Bone marrow (tissue), 2 donors: ENCODE results near the gene USP36.
A peak's percentile ranks its signal among the peaks of the same experiment; 100 is the strongest.
"Not testable (repeated sequence)": the region's sequence is repeated elsewhere in the genome, so short reads cannot be mapped to it uniquely, and the experiment has no call there.

Experiments
- DNase-seq, 2 donors: peaks; one replicate each; lab custom pipeline; 2025; lab: John Stamatoyannopoulos, UW

The USP36 gene

DNA sequence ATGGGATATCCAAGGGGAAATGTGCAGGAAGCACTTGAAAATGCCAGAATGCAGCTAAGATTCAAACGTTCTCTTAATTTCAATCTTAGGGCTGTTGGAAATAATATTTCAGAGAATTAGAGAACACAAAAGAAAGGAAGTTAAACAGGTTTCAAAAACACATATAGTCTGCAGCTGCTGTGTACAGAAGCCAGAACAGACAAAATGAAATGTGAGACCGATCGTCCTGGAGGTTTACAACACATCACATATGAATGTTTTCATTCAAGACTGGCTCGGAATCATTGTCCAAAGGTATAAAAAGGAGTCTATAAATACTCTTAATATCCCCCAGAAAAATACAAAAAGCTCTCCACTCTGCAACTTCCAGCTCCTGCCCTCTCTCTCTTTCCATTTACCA lies 72.8 kb downstream of the USP36 start:
- no peak for DNase-seq

DNA sequence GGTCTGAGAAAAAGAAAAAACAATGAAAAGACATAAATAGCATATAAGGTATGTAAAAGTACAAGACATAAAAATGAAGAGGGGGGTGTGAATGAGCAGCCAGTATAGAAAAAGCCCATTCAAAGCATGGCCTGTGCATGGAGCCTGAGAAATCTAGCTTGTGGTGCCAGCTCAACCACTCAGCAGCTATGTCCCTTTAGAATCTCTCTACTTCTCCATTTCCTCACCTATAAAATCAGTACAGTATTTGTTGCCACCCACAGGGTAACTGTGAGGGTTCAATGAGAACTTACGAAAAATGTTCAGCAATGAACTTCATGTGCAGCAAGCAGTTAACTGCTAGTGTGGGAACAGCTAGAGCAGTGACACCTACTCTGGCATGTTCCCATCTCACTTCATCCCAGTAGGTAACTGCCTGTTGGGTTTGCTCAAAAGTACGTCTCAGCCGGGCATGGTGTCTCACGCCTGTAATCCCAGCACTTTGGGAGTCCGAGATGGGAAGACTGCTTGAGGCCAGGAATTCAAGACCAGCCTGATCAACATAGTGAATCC lies 73.8 kb downstream of the USP36 start:
- DNase-seq: no peak

DNA sequence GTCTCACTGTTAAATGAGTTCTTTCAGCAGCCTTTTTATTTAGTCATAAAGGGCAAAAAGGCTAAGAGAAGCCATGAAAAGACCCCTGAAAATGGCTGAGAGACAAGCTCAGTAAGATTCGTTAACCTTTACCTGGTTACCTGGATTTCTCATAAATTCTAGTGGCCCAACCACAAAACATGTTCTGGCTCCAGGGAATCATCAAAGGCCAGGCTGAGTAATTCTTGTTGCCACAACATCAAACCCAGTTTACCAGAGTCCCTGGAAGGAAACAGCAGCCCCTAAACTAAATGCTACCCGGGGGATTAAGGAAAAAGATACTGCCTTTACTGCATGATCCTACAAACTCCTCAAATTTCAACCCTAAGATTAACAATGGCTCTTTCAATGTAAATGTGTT lies 74.4 kb downstream of the USP36 start:
- no peak for DNase-seq

DNA sequence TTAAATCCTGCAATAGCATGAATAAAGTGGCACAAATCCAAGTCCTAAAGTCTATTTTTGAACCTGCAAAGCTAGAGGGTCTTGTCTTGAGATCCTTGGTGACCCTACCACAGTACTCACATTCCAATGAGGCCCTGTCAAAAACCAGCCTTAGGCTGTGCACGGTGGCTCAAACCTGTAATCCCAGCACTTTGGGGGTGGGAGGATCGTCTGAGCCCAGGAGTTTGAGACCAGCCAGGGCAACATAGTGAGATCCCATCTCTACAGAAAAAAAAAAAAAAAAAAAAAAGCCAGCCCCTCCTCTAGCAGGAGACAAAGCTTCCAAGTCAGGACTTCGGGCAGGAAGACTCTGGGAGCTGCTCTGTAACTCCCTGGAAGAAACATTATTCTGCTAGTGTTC lies 74.8 kb downstream of the USP36 start:
- no peak for DNase-seq

DNA sequence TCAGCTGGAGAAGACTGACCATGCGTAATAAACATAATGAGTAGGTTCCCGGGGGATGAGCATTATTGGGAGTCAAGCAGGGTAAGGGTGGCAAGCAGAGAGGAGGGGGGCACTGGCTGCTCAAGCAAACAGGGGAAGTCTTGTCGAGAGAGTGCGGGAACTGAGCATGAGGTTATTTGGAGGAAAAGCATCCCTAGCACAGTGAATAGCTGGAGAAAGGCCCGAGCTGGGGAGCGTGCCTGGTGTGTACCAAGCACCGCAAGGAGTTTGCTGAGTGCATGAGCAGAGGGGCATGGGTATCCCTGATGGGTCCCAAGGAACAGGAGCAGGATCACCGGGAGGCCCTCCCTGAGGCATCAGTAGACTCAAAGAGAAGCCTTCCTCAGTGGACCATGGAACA lies 75.7 kb downstream of the USP36 start:
- DNase-seq: no peak

DNA sequence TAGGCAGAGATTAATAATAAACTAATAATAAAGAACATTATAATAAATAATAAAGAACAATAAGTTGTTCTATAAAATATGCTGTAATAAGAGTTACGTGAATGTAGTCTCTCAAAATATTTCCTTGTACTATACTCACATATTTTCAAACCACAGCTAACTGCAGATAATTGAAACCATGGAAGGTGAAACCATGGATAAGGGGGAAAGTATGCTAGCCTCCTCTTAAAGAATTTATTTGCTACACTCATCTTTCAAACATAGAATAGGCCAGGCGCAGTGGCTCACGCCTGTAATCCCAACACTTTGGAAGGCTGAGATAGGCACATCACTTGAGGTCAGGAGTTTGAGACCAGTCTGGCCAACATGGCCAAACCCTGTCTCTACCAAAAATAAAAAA lies 77.1 kb downstream of the USP36 start:
- DNase-seq: no peak

DNA sequence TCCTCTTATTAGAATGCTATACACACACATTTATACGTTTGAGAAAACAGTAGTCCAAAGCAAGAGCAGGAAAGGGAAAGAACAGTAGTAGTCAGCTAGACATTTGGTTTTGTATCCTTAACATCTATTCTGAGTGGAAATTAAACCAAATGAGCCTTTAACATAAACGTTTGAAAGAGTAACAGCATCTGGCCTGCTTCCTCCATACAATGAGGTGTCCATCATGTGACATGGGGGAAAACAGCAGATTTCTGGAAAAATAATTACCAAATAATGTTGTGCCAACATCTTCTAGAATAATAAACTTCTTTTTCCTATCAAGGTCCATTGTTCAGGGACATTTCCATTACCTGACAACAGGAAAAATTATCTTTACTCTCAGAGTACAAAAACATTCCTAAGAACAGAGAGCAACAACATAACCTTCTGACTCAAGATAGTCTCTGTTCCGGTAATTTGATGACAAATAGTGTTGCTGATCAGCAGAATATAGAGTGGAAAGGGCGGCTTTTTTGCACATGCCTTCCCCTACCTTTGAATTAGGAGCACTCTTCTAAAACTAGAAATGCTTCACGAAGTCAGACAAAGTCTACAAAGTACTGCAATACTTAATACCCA lies 78.7 kb downstream of the USP36 start:
- no peak for DNase-seq

DNA sequence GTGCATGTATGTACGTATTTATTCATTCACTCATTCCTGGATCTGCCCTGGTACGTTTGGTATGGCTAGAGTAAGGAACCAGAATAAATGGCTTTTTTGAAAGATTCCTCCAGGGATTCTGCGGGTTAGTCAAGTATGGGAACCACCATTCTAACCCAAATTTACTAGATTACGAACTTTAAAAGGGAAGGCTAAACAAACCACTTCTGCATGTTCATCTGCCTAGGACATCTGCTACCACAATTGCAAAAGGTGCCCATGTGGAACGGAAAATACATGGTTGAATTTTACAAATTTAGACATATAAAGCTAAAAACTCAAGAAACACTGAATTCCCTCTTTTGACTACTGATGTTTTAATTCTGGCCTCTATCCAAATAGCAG lies 80.7 kb downstream of the USP36 start:
- DNase-seq: no peak

DNA sequence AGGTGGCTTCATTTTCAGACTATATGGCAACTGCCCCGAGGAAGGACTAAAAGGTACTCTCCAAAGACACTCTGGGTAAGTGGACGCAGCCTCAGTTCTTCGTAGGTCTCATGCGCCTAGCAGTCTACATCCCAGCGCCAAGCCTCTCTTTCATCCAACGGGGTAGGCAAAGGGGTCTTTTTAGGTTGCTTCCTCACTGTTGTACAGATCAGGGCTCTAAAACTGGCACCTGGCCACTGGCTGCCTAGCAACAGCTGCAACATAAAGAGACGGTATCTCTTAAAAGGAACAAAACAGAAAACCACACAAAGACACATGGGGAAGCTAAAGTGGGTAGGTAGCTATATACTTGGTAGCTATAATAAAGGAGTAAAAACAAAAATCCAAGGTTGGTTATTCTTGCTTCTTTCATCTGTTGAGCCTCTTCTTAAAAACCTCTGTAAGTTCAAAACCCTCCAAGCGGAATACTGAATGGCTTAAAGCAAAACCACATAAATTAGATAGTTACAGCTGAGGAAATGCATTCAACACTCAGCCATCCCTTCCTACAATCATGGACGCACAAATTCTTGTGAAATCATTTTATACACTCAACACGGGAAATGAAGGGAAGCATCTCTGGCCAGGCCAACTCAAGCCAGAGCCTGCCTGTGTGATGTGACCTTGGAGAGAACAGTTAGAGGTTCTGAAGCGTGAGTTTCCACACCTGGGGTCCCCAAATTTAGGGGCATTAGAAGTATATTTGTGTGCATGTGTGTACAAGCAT lies 81.2 kb downstream of the USP36 start:
- peak in 1 of 2 donors; percentile 77 for DNase-seq

DNA sequence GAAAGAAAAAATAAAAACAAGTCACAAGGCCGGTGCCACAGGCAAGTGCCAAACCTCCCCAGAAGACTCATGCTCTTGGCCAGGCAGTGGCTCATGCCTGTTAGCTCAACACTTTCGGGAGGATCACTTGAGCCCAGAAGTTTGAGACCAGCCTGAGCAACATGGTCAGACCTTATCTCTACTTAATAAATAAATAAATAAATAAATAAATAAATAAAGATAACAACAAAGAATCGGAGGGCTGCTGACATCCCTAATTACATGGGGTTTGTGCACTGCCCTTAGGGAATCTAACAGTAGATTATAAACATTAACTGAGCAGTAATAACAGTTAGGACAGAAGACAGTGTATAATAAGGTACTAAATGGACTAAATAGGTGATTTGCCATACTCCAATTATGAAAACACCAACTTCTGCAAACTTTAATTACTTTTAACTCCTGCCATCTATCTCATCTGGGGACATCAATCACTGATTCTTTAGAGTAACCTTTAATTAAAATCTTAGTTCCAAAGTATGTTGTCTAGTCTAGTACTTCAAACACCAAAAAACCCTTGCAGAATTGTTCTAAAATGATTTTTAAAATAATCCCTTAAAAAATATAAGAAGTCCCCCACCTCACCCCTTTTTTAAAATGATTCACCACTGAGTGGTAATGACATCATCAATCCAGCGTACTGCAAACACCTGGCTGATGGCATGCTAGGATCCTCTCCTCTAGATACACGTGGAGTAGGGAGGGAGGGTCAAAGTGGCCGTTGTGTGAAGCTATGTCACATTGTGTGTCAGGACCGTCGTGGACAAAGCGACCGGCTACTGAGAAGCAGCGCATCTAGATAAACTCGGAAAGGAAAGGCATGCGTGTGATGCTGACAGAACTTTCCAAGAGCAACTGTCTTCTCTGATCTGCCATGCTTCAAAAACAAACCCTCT lies 87.0 kb downstream of the USP36 start:
- no peak for DNase-seq

DNA sequence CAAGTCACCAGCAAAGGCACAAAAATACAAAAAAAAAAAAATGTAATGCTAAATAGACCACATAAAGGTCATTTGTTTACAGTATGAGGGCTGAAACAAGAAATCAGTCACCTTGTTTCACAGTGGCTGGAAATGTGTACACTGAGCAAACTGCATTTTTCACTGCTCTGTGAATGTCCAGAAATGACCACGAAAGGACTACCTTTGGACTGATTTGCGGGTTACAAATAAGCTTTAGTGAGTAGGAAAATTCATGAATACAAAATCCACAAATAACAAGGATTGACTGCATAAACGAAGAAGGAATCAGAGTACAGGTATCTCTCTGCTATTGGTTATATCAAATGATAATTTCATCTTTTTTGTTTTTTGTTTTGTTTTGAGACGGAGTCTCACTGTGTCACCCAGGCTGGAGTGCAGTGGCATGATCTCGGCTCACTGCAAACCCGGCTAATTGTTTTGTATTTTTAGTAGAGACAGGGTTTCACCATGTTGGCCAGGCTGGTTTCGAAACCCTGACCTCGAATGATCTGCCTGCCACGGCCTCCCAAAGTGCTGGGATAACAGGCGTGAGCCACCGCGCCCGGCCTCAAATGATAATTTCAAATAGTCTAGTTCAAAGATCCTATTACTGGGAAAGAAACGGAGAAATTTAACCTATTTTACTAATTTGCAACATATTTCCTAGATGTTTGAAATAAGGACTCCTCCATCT lies 89.0 kb downstream of the USP36 start:
- no peak for DNase-seq

DNA sequence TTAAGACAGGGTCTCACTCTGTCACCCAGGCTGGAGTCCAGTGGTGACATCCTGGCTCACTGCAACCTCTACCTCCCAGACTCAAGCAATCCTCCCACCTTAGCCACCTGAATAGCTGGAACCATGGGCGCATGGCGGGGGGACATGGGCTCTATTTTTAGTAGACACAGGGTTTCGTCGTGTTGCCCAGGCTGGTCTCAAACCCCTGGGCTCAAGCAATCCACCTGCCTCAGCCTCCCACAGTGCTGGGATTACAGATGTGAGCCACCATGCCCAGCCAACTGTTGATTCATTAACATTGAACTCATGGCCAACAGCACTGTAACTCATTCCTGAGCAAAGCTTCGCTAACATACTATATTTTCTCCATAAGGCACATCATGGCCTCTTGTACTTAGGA lies 89.6 kb downstream of the USP36 start:
- DNase-seq: not testable (repeated sequence)

DNA sequence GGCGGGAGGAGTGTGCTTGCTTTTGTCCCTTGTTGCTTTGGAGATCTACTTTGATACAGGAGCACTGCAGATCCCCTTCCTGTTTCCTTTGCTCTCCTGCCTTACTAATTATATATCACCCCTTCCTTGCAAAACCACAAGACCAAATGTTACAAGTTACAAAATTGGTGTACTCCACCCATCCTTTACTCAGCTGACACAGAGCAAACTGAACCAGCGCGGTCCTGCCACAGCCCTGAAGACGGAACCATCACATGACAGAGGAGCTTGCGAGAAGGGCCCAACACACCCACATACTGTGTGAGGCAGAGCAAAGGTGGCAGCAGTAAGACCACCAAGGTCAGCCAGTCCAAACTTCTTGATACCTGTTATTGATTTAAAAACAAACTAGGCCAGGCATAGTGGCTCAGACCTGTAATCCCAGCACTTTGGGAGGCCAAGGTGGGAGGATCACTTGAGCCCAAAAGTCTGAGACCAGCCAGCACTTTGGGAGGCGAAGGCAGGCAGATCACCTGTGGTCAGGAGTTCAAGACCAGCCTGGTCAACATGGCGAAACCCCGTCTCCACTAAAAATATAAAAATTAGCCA lies 91.8 kb downstream of the USP36 start:
- peak in 1 of 2 donors; percentile 94 for DNase-seq

DNA sequence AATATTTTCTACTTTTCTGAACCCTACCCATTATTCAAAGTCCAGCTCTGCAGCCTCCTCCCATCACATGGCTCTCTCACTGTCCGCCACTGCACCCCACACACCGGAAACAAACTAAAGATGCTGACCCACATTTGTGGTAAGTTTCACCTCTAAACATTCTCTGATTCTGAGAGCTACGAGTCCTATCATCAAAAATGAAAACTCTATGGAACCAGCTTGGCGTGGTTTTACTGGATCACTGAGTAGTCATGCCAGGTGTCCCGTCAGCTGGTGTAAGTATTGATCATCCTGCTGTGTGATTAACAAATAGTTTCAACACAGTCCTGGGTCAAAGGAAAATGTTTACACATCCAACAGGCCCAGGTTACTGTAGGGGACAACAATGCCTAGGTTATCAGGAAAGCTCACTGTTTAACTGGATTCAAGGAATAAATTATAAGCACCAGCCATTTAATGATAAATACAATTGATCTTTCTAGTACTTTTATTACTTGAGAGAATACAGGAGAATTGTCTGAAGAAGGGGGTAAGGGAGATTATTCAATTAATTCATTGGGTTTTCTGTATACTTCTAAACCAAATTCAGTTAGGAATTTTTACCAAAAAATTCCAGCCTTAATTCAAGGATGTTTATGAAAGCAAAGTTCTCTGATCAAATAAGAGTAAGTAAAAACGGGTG lies 92.4 kb downstream of the USP36 start:
- no peak for DNase-seq

DNA sequence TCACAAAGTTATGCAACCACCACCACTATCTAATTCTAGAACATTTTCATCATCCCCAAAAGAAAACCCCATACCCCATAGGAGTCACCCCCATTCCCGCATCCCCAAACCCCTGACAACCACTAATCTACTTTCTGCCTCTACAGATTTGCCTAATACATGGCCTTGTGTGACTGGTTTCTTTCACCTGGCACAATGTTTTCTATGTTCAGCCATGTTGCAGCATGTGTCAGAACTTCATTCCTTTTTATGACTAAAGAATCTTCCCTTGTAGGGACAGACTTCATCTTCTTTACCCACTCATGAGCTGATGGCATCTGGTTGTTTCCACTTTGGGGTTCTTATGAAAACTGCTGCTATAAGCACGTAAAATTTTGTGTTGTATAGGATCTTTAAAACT lies 93.1 kb downstream of the USP36 start:
- no peak for DNase-seq

DNA sequence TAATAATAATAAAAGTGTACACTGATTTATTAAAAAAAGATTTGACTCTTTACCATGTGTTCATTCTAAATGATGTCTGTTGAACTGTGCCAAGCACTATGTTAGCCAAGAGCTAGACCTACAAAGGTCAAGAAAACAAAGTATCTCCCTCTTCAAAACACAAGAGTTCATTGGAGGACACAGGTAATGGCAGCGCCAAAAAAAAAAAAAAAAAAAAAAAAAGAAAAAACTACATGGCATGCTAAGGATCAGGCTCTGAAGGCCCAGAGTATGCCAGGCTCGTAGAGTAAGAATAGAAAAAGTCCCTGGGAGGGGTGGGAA lies 93.7 kb downstream of the USP36 start:
- no peak for DNase-seq

DNA sequence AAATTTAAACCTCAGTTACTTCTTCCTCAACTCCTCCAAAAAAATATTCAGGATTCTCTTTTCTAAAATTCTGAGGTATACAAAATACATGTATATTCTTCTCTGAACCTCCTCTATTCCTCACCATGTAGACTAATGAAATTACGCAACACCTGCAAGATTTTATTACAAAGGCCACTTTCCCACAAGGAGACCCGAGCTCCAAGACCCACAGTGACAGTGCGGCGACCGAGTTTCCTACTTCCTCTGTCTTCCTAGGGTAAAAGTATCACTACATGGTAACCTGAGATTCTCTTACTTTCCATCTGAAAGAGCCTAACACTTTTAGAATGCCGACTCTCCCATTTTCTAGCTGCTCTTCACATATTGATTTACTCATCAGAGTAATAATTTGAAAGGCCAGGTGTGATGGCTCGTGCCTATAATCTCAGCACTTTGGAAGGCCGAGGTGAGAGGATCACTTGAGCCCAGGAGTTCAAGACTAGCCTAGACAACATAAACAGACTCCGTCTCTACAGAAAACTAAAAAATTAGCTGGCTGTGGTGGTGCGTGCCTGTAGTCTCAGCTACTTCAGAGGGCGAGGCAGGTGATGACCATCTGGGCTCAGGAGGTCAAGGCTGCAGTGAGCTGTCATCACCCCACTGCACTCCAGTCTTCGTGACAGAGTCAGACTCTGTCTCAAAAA lies 94.2 kb downstream of the USP36 start:
- DNase-seq: no peak
